MM.1S (cell line): ENCODE measurements around the gene EP400.
"Not testable (repeated sequence)": the region's sequence is repeated elsewhere in the genome, so short reads cannot be mapped to it uniquely, and the experiment has no call there.

Experiments
- EZH2phosphoT487 ChIP-seq: fragments of 300-600 bp; sonication (generic); IDR thresholded peaks from 2 replicates; pipeline ENCODE4 v1.6.1; 2018; ENCODE audit warnings: antibody characterized with exemption, low read length
- TF ChIP-seq, protein P1 (sequence below): fragments of 300-600 bp; sonication (generic); IDR thresholded peaks from 2 replicates; pipeline ENCODE4 v1.5.1; 2016; ENCODE audit warnings: antibody characterized with exemption, low read length, mixed read lengths

DNA sequence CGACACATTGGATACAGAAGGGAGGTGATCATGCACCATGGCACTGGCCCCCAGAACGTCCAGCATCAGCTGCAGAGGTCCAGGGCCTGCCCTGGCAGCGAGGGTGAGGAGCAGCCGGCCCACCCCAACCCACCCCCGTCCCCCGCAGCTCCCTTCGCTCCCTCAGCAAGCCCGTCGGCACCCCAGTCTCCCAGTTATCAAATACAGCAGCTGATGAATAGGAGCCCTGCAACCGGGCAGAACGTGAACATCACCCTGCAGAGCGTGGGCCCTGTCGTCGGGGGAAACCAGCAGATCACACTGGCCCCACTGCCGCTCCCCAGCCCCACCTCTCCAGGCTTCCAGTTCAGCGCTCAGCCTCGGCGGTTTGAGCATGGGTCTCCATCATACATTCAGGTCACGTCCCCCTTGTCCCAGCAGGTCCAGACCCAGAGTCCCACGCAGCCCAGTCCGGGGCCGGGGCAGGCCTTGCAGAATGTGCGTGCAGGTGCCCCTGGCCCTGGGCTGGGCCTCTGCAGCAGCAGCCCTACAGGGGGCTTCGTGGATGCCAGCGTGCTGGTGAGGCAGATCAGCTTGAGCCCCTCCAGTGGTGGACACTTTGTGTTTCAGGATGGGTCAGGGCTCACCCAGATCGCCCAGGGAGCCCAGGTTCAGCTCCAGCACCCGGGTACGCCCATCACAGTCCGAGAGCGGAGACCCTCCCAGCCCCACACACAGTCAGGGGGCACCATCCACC is 11.0 kb downstream of the EP400 start:
- TF ChIP-seq EZH2phosphoT487, result not testable (repeated sequence)
- TF ChIP-seq, protein P1, sequence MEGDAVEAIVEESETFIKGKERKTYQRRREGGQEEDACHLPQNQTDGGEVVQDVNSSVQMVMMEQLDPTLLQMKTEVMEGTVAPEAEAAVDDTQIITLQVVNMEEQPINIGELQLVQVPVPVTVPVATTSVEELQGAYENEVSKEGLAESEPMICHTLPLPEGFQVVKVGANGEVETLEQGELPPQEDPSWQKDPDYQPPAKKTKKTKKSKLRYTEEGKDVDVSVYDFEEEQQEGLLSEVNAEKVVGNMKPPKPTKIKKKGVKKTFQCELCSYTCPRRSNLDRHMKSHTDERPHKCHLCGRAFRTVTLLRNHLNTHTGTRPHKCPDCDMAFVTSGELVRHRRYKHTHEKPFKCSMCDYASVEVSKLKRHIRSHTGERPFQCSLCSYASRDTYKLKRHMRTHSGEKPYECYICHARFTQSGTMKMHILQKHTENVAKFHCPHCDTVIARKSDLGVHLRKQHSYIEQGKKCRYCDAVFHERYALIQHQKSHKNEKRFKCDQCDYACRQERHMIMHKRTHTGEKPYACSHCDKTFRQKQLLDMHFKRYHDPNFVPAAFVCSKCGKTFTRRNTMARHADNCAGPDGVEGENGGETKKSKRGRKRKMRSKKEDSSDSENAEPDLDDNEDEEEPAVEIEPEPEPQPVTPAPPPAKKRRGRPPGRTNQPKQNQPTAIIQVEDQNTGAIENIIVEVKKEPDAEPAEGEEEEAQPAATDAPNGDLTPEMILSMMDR, result not testable (repeated sequence)
